SKM-1 treated with dmso at 0.1 percent for 144 hours (cell line): ENCODE data around the gene RGMA.

Experiments used
- DNase-seq: peaks from one replicate; lab custom pipeline; 2025; ENCODE audit not compliant: unreplicated experiment; lab: John Stamatoyannopoulos, UW

RGMA gene

DNA sequence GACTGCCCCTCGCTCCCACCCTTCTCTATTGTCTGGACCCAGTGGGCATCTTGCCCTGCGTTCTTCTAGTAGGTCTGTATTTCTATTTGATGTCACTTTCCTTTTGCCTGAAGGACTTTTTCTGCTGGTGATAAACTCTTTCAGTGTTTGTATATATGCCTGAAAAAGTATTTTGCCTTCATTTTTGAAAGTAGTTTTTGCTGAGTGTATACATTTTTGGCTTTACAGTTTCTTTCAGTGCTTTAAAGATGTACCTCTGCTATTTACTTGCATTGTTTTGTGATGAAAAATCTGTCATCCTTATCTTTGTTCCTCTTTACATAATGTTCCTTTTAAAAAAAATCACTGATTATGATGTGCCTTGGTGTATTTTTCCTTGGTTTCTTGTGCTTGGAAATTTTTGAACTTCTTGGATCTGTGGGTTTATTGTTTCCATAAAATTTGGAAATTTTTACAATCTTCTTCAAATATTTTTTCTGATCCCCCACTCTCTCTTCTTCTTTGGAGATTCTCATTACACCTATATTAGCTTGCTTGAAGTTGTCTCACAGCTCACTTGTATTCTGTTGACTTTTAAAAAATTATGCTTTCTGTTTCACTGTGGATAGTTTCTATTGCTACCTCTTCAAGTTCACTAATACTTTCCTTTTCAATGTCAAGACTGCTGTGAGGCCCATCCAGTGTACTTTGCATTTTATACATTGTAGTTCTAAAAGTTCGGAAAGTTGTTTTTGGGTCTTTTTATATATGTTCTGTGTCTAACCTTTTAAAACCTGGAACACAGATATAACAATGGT is 67.8 kb downstream of the RGMA start:
- no peak for DNase-seq

DNA sequence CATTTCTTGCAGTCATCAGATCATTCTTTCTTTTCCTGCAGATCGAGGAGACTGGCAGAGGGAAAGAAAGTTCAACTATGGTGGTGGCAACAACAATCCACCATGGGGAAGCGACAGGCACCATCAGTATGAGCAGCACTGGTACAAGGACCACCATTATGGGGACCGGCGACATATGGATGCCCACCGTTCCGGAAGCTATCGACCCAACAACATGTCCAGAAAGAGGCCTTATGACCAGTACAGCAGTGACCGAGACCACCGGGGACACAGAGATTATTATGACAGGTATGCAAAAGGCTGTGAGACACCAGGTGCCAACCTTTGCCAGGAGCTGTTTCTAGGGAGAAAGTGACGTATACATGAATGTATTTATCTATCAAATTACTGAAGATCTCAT is 69.0 kb downstream of the RGMA start:
- DNase-seq, result no peak

DNA sequence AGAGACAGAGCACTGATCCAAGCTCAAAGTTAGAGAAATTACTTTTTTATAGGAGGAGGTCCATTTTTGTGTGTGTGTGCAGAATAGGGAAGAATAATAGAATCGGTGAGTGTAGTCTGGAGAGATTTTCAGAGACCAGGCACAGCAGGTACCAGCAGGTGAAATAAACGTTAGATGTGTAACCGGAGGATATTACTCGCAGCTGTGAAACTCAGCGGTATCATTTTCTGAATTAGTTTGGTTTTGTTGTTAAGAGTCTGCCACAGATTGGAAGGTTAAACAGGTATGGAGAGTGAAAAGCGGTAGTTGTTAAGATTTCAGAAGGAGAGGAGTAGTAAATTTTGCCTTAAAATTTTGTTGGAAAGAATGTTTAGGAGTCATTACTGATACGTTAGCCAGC is 69.9 kb downstream of the RGMA start:
- no peak for DNase-seq

DNA sequence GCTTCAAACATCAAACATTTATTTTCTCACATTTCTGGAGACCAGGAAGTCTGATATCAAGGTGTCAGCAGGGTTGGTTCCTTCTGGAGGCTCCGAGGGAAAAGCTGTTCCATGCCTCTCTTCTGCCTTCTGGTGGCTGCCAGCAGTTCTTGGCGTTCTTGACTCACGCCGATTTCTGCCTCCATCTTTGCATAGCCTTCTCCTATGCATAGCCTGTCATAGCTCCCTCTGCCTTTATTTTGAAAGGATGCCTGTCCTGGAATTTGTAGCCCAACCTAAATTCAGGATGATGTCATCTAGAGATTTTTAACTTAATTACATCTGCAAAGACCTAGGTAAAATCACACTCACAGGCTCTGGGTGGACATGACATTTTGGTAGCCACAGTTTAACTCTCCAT is 70.4 kb downstream of the RGMA start:
- no peak for DNase-seq

DNA sequence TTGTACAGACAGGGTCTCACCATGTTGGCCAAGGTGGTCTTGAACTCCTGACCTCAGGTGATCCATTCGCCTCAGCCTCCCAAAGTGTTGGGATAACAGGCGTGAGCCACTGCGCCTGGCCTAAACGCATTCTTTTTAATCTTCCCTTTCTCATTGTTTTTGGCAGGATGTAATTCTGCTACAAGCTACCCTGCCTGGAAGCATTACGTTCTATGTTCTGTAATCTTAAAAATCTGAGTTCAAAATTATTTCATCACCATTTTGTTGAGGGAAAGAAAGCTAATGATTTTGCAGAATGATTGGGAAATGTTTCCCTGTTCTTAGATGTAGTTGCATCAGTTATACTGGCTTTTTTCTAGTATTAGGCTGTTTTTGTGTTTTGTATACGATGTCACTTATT is 71.5 kb downstream of the RGMA start:
- no peak for DNase-seq

DNA sequence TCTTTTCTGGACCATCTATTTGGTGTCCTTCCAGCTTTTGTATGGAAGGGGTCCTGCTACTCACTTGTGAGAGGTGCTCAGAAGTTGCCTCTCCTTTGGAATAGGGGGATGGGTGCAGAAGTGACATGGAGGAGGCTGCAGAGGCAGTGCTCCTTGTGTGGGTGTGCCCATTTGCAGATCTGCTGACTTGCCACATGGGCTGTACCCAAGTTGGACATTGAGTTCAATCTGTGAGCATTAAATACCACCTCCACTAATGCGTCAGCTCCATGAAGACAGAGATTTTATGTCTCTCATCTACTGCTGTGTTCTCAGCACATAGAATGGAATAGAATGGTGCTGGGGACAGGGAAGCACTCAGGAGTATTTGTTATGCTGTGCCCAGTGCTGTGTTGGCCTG is 76.2 kb downstream of the RGMA start:
- no peak for DNase-seq

DNA sequence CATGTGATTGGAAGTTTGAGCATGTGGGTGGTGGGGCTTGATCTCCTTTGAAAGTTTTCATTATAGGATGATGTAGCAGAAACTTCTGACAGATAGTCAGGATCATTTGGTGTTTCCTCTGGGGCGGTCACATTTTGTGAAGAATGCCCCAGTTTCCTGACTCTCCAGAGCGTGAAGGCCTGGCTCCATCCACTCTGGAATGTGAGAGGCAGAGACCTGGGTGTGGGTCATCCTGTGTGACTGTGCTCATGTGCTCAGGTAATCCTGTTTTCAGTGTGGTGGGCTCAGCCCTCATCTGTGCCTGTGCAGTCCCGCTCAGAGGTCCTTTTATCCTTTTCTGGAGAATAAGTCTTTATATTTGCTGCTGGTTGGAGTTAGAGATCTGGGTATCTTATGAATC is 81.0 kb downstream of the RGMA start:
- no peak for DNase-seq

DNA sequence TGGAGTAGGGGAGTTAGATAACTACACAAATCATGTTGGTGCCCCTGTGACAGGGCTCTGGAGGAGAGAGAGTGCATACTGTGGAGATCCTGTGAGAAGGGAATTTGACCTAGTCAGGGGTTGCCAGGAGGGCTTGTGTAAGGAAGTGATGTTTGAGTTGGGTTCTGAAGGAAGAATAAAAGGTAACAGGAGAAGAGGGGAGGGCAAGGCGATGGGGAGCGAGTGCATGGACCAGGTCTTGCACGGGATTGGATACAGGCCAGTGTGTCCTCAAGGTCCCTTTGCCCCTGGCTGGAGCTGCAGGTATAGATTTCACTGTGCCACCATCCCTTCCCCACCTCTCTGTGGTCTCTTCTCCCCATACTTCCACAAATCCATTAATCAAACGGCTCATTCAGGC is 83.9 kb downstream of the RGMA start:
- DNase-seq, result no peak

DNA sequence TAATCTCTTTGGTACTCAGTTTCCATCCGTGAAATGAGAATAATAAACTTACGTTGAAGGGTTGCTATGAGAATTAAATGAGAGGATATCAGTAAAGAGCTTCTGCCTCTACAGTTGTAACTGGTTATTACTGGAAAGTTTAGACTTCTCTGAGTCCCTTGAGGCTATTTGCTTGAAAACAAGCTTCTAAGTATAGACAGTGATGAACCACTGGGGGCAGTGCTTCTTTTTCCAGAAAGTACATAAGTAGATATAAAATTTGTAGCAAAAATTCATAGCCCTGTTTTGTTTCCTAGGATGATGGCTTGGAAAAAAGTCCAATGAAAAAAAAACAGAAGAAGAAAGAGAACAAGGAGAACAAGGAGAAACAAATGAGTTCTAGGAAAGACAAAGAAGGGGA is 87.1 kb downstream of the RGMA start:
- DNase-seq, result no peak

DNA sequence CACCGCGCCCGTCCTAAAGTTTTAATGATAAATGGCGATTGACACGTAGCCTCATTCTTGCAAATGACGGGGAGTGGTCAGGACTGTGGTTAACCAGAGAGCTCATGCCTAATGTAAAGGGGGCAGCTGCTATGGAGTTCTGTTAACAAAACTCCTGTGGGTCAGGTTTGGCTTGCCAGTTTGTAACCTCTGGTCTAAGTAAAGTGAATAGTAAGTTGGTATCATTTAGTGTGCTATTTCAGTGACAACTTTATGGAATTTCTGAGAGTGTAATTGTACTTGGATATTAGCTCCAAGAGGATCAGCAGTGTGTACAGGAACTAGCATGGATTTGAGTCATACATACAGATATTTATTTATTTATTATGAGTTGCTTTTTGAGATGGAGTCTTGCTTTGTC is 87.9 kb downstream of the RGMA start:
- DNase-seq, result no peak

DNA sequence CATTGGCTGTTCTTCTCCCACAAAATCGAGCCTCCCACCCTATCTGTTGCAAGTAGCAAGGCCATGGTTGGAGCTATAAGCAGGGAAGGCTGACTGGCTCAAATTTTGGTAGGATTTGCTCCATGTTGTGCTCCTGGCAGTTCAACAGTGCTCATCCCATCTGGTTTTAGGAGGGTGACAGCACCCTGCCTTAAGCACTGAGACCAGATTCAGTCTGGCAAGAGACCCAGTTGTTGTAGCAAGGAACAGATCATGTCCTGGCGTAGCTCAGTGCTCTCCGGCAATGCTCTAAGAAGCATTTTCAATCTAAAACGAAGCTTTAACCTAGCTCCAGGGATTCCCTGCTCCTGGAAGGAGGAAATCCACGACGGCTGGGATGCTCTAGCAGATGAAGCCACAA is 91.2 kb downstream of the RGMA start:
- DNase-seq, result no peak

DNA sequence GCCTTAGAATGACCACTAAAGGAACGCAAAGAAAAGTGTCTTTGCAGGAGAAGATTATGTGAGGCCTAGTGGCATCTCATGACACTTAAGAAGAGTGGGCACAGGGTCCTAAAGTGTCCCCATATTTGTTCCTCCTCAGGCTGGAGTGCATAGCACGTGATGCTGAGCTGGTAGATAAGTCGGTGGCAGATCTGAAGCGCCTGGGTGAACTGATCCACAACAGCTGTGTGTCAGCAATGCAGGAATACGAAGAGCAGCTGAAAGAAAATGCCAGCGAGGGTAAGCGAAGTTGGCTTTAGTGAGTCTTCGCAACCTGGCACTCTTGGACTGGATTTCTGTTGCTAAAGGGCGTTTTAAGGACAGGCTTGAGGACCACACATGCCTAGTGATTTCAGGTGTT is 96.3 kb downstream of the RGMA start:
- no peak for DNase-seq

DNA sequence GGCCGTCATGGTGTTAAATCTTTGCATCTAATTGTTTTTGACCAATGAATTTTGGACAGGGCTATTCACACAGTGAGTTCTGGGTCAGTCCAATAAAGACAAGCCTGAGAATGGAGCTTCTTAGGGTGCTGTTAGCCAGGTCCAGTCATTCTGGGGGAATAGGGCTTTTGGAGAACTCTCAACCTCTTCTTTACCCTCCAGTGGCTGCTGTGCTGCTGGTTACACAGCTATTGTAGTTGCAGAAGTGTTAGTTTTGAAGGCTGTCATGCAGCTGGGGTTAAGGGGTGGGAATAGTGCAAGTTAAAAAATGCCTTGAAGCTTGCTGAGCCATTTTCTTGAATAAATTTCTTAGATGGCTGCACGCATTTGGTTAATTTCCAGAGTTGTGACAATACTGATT is 99.0 kb downstream of the RGMA start:
- no peak for DNase-seq

DNA sequence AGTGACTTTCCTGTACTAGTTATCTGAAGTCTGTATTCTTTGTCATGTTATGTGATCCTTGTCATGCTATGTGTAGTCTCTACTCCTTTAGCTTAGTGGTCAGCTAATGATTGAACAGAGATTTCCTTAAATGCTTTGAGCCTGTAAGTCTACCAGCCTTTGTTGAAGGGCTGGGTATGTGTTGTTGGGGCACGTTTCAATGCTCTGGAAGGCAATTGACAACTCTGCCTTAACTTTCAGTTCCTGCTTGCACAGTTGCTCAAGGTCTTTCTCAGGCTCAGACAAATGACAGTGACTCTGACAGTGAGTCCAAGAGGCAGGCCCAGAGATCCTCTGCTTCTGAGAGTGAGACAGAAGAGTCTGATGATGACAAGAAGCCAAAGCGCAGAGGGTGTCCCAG is 99.5 kb downstream of the RGMA start:
- no peak for DNase-seq
